PFSK-1 (cell line): ENCODE data around the gene SLC5A12.

Experiments
- FOXP2 ChIP-seq: optimal IDR thresholded peaks from 2 replicates; pipeline ENCODE3; 2011; ENCODE audit warnings: borderline replicate concordance, control low read depth, inconsistent platforms; ENCODE audit not compliant: insufficient read depth; ENCODE audit errors: extremely low read length, extremely low read depth
- POLR2AphosphoS5 ChIP-seq: IDR thresholded peaks from 2 replicates; pipeline ENCODE4 v1.6.1; 2012; ENCODE audit warnings: low read depth, mild to moderate bottlenecking, control low read depth, low read length, moderate library complexity
- SIN3A ChIP-seq: IDR thresholded peaks from 2 replicates; pipeline ENCODE4 v1.6.1; 2012; ENCODE audit warnings: mild to moderate bottlenecking, low read length, moderate library complexity, borderline replicate concordance; ENCODE audit not compliant: insufficient read depth
- TAF1 ChIP-seq: IDR thresholded peaks from 2 replicates; pipeline ENCODE4 v1.6.1; 2012; ENCODE audit warnings: low read length, control low read depth, borderline replicate concordance; ENCODE audit not compliant: insufficient read depth

GRCh38 chr11:26662916-26663315, 58.9 kb downstream of the SLC5A12 start:
- TF ChIP-seq POLR2AphosphoS5 (no peak), FOXP2 (no peak), SIN3A (no peak), TAF1 (no peak)
